Measurements from ENCODE around the gene PCDH8.
A peak's percentile ranks its signal among the peaks of the same experiment; 100 is the strongest.

Gene PCDH8

DNA sequence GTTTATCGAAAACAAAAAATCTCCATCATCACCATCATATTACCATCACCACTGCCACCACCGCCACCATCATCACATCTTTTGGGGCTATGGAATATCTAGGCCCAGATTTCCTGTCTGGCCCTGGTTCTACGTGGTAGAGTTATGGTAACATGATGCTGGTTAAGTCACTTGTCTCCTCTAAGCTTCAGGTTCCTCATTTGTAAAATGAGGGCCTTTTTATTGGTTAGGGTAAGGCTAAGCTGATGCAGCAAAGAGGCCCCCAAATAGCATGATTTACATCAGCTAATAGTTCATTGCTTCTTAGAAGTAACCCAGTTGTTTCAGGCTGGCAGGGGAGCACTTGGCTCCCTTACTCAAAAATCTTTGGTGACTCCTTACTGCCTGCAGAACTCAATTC is 37.9 kb downstream of the PCDH8 start:
- Histone ChIP-seq H3K4me1 (ENCODE audit: low read depth, poor library complexity, severe bottlenecking) (peaks cover 20% of the 10 kb centered on the region), H3K9ac (no peak overlapping the region), H3K79me2 (ENCODE audit: insufficient read depth, low read depth) (no peaks in the 10 kb centered on the region), H4K20me1 (ENCODE audit: insufficient read depth) (no peaks in the 10 kb centered on the region), H3K4me3 (IDR thresholded peaks at IDR 0.05; ENCODE audit: insufficient read depth, low read depth, low read length) (no peak overlapping the region), H3K36me3 (ENCODE audit: insufficient read depth) (no peaks in the 10 kb centered on the region), H2AFZ (ENCODE audit: low read depth) (no peak overlapping the region), H3K27ac (no peak overlapping the region), H3K27me3 (ENCODE audit: insufficient read depth, low read depth) (no peaks in the 10 kb centered on the region), H3K4me2 (no peak overlapping the region)
- TF ChIP-seq, protein P1, sequence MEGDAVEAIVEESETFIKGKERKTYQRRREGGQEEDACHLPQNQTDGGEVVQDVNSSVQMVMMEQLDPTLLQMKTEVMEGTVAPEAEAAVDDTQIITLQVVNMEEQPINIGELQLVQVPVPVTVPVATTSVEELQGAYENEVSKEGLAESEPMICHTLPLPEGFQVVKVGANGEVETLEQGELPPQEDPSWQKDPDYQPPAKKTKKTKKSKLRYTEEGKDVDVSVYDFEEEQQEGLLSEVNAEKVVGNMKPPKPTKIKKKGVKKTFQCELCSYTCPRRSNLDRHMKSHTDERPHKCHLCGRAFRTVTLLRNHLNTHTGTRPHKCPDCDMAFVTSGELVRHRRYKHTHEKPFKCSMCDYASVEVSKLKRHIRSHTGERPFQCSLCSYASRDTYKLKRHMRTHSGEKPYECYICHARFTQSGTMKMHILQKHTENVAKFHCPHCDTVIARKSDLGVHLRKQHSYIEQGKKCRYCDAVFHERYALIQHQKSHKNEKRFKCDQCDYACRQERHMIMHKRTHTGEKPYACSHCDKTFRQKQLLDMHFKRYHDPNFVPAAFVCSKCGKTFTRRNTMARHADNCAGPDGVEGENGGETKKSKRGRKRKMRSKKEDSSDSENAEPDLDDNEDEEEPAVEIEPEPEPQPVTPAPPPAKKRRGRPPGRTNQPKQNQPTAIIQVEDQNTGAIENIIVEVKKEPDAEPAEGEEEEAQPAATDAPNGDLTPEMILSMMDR (conservative IDR thresholded peaks at IDR 0.05; ENCODE audit: low read depth, low read length), result no peak

DNA sequence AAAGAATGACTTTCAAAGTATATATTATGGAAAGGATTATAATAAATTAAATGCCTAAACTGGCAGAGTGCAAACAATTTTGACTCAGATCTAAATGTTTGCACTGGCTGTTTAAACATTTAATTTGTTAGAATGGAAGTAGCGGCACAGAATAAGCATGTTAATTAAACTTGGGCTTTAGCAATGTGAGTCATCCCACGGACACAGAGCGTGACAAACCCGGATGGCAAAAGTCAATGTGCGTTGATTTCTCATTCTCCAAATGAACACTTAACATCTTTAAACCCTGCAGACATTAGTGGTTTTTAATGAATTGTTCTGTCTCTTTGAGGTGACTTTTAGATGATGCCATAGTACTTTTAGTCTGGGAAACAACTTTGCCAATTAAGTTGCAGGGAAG is 38.4 kb downstream of the PCDH8 start:
- Histone ChIP-seq H3K27me3 (ENCODE audit: insufficient read depth, low read depth) (no peaks in the 10 kb centered on the region), H3K27ac (no peak overlapping the region), H3K4me3 (IDR thresholded peaks at IDR 0.05; ENCODE audit: insufficient read depth, low read depth, low read length) (no peak overlapping the region), H4K20me1 (ENCODE audit: insufficient read depth) (no peaks in the 10 kb centered on the region), H3K4me1 (ENCODE audit: low read depth, poor library complexity, severe bottlenecking) (peaks cover 20% of the 10 kb centered on the region), H2AFZ (ENCODE audit: low read depth) (no peak overlapping the region), H3K9ac (no peak overlapping the region), H3K4me2 (peak overlapping the region; percentile 50; the same call in 1 of the 2 replicates), H3K79me2 (ENCODE audit: insufficient read depth, low read depth) (no peaks in the 10 kb centered on the region), H3K36me3 (ENCODE audit: insufficient read depth) (no peaks in the 10 kb centered on the region)
- TF ChIP-seq, protein P1 (conservative IDR thresholded peaks at IDR 0.05; ENCODE audit: low read depth, low read length), result no peak

DNA sequence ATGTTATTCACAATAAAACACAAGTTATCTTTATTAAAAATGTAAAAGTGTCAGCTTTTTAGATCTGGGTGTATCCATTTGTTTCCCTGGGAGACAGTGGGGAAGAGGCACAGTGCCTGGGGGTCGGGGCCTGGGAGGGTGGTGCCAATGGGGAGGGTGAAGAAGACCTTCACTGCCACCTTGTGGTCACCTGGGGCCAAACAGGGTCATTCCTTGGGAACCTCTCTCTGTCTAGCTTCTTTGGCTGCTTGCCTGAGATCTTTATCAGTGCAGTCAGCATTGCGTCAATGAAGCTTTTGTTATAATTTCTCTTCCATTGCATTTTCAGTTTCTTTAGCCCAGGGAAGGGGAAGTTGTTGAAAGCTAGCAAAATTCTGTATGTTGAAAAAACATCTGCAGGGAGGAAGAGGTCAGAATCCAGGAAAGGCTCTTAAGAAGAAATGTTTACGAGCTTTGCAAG is 39.1 kb downstream of the PCDH8 start:
- H3K27me3 ChIP-seq (ENCODE audit: insufficient read depth, low read depth), result no peaks in the 10 kb centered on the region
- TF ChIP-seq, protein P1 (conservative IDR thresholded peaks at IDR 0.05; ENCODE audit: low read depth, low read length), result peak; percentile 81
- no peaks in the 10 kb centered on the region for H3K36me3 ChIP-seq (ENCODE audit: insufficient read depth)
- peak overlapping the region; percentile 50 for H3K4me2 ChIP-seq
- H4K20me1 ChIP-seq (ENCODE audit: insufficient read depth), result no peaks in the 10 kb centered on the region
- H3K4me1 ChIP-seq (ENCODE audit: low read depth, poor library complexity, severe bottlenecking), result peaks cover 26% of the 10 kb centered on the region
- H2AFZ ChIP-seq (ENCODE audit: low read depth), result no peak overlapping the region
- H3K9ac ChIP-seq, result no peak overlapping the region
- no peaks in the 10 kb centered on the region for H3K79me2 ChIP-seq (ENCODE audit: insufficient read depth, low read depth)
- H3K4me3 ChIP-seq (IDR thresholded peaks at IDR 0.05; ENCODE audit: insufficient read depth, low read depth, low read length), result no peak overlapping the region
- H3K27ac ChIP-seq, result no peak overlapping the region

DNA sequence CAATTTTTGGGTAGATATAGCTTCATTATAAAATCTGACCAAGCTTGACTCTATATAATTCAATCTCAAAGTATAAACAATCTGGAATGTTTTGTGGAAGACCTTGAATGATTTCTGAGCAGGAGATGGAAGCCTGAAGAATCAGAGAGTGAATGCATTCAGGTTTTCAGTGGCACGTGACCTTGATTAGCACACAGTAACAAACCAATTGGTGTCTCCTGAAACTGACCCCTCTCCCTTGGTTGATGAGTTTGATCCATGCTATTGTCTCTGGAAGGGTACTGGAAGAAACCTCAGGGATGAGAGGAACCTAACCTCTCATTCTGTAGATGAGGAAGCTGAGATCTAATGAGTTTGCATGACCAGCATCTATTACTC is 39.6 kb downstream of the PCDH8 start:
- Histone ChIP-seq H3K79me2 (ENCODE audit: insufficient read depth, low read depth) (no peaks in the 10 kb centered on the region), H4K20me1 (ENCODE audit: insufficient read depth) (no peaks in the 10 kb centered on the region), H3K4me3 (IDR thresholded peaks at IDR 0.05; ENCODE audit: insufficient read depth, low read depth, low read length) (no peak overlapping the region), H3K9ac (no peak overlapping the region), H2AFZ (ENCODE audit: low read depth) (no peak overlapping the region), H3K27me3 (ENCODE audit: insufficient read depth, low read depth) (no peaks in the 10 kb centered on the region), H3K4me2 (no peak overlapping the region), H3K27ac (no peak overlapping the region), H3K4me1 (ENCODE audit: low read depth, poor library complexity, severe bottlenecking) (peaks cover 31% of the 10 kb centered on the region), H3K36me3 (ENCODE audit: insufficient read depth) (no peaks in the 10 kb centered on the region)
- TF ChIP-seq, protein P1 (conservative IDR thresholded peaks at IDR 0.05; ENCODE audit: low read depth, low read length), result no peak
